NCI-H2029 (cell line): ENCODE results near the gene CDC34.

Experiments used
- DNase-seq: peaks from one replicate; lab custom pipeline; 2025; lab: John Stamatoyannopoulos, UW

The CDC34 gene

GRCh38 chr19:522726-523125 lies 8.8 kb upstream of the CDC34 start:
- DNase-seq, result no peak

- DNase-seq, result no peak
Measured at GRCh38 chr19:524062-524674, 7.4 kb upstream of the CDC34 start.

GRCh38 chr19:525029-525428 lies 6.5 kb upstream of the CDC34 start:
- no peak for DNase-seq

- DNase-seq, result no peak
Measured at GRCh38 chr19:525857-526419, 5.6 kb upstream of the CDC34 start.

- DNase-seq, result no peak
Measured at GRCh38 chr19:530134-531008, 1.2 kb upstream of the CDC34 start.

DNA sequence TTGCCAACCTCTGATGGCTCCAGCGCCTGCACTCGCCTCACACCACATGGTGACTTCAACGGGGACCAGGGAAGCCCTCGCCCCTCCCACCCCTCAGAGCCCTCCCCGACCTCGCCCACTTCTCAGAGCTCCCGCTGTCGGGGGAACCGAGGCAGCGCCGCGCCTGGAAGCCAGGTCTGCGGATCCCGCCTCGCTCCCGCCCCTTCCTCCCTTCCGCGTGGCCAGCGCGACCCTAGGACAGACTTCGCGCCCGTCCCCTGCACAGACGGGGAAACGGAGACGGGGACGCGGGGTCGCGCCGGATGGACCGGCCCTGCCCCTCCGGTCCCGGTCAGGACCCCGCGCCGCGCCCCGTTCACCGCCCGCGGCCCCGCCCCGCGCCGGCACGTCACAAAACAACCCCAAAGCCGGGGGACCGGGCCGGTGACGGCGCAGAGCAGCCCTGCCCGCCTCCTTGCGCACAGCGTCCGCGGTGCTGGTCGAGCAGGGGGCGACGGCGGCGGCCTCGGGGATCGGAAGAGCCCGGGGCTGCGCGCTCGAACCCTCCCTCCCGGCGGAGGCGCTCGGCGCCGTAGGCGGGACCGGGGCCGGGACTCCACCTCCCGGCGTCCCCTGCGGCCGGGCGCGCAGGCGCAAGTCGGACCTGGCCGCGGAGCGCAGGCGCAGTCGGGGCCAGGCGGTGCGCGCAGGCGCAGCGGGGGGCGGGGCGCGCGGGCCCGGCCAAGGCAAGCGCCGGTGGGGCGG lies 379 bp upstream of the CDC34 start:
- peak; percentile 79 for DNase-seq

DNA sequence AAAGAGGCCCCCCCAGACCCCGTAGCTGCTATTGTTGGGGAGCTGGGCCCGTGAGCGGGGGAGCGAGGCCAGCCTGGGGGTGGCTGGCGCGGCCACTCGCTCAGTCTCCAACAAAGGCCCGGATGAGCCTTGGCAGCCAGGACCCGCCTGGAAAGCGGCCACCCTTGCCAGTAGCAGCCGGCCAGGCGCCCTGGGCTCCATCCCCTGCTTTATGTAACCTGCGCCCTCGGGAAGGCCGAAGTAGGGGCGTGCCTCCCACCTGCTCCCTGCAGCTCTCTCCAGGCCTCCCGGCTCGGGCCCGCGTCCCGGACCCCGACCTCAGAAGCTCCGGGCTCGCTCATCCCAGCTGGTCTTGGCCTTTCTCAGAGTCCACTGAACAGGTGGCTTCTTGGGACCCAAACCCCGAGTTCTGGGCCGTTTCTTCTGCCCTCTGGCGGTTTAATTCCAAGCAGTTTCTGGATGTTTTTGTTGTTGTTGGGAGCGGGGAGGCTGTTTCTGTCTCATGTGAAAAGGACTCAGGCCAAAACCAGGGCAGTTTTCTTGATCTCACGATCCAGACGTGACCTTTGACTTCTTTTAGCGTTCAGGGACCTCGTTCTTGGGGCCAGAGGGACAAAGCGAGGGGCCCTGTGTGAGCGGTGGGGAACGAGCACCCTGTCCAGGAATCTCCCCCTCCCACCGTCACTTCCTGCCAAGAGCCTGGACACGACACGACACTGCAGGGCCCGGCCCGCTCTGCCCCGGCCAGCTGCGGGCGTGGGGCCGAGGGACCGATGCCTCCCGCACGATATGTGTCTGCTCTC lies 1.2 kb downstream of the CDC34 start:
- DNase-seq, result peak; percentile 61

- DNase-seq, result no peak
Measured at GRCh38 chr19:533364-534058, 2.0 kb downstream of the CDC34 start.

GRCh38 chr19:534088-534487 lies 2.5 kb downstream of the CDC34 start:
- no peak for DNase-seq

DNA sequence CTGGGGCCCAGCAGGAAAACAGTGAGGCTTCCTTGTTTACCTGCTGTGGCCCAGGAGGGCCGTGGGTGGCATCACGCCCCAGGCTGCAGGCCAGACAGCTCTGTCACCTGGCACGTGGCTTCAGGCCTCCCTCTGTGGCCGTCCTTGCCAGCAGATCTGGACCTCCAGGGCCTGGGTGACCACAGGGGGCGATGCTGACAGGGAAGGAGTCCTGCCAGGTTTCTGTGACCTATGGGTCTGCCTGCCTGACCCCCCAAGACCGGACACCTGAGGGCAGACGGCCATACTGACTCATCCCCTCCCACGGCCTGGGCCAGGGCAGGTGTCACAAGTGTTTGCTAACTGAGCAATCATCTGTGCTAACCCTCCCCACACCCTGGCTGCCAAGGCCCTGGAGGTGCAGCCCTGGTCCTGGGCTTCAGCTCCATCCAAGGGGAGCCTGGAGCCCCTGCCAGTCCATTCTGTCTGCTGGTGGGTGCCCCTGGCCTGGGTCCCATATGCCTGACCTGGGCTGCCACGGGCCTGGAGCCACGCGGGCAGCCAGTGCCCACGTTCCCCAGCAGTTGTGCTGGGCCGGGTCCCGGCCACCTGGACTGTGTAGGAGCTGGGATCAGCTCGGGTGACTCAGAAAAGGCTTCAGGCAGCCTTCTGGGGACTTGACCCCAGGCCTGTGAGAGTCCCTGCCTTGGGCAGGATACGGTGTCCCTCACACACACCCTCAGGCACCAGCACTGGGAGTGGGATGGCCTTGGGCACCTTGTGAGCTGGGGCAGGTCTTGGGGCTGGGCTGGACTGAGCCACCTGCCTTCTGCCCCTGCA lies 3.7 kb downstream of the CDC34 start:
- peak; percentile 41 for DNase-seq

GRCh38 chr19:536031-536880 lies 4.7 kb downstream of the CDC34 start:
- DNase-seq, result no peak

DNA sequence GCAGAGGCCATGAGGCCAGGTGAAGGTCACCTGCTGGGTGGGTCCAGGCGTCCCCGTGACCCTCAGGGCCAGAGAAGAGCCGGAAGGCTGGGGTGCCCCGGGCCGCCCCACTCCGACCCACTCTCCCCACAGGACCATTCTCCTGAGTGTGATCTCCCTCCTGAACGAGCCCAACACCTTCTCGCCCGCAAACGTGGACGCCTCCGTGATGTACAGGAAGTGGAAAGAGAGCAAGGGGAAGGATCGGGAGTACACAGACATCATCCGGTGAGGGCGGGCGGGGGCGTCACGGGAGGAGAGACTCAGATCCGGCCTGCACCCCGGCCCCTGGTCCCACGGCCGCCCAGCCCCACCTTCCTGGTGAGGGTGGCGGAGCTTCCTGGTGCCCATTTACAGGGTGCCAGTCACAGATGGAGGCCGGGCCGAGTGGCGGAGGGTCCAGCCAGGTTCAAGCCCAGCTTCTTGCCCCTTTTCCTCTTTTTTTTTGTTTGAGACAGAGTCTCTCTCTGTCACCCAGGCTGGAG lies 5.4 kb downstream of the CDC34 start:
- DNase-seq, result no peak

DNA sequence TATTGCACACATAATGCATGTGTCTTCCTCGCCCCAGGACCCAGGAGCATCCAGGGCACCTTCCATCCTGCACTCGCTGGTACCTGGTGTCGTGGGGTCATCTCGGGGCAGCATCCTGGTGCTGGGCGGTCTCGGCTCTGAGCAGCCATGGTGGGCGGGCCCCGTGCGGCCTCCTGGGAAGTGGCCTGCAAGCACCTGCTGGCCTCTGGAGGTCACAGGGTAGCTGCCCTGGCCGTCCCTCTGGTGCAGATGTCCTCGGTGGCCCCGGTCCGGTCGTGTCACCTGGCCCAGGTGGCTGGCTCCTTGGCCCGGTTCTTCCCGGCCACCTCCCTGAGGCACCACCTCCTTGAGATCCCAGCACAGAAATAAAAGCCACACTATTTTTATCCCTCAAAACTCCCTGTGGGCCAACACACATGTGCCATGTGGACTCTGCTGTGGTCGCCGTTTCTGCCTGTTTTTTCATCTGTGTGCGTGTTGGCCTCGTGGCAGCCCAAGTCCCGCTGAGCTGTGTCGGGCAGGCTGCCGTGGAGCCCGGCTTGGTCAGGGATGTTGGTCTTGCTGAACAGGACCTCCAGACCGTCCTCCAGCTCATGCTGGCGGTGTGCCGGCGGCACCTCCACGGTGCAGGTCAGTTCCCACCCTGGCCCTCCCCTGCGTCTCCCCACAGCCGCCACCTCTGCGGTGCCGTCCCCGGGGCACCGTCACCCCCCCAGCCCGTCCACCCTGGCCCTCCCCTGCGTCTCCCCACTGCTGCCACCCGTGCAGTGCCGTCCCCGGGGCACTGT lies 7.3 kb downstream of the CDC34 start:
- DNase-seq, result no peak

DNA sequence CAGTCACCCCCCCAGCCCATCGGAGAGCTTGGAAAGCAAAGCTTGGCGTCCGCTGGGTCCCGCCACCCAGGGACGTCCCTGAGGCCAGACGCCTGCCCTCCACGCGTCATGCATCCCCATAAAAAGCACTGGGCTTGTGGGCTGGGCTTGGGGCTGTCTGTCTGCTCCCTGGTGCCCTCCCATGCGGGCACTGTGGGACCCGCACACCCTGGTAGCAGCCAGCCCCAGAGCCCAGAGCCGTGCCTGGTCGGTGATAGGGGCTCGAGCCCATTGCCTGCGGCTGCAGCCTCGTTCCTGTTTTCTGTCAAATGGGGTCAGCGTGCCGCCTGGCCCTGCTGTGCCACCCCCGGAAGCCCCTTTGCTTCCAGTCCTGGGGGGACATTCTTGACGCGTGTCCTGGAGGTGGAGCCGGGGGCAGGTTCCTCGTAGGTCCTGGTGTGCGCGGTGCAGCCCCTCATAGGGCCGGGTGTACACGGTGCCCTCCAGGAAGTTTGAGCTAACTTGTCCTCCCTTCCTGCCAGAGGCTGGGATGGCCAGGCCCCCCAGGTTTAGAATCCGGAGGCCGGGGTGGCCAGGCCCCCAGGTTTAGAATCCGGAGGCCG lies 8.0 kb downstream of the CDC34 start:
- no peak for DNase-seq

DNA sequence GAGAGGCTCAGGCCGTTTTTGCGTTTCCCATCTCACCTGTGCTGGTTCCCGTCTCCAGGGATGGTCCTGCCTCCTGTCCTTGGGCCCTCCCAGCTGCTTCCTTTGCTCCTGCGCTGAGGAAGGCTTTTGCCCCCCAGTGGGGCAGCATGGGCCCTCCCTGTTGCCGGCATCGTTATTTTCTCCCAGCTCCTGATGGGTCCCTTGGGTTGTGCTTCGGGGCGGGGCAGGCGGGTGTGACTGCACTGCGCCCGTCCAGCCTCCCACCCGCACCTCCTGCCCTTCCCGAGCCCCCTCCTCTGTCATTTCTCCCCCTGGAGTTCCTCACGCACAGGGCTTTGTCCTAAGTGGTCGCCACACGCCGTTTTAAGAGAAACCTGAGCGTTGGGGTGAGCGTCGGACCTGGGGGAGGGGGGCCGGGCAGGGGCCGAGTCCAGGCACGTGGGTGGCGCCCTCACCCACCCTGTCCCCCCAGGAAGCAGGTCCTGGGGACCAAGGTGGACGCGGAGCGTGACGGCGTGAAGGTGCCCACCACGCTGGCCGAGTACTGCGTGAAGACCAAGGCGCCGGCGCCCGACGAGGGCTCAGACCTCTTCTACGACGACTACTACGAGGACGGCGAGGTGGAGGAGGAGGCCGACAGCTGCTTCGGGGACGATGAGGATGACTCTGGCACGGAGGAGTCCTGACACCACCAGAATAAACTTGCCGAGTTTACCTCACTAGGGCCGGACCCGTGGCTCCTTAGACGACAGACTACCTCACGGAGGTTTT lies 9.5 kb downstream of the CDC34 start:
- DNase-seq, result no peak

DNA sequence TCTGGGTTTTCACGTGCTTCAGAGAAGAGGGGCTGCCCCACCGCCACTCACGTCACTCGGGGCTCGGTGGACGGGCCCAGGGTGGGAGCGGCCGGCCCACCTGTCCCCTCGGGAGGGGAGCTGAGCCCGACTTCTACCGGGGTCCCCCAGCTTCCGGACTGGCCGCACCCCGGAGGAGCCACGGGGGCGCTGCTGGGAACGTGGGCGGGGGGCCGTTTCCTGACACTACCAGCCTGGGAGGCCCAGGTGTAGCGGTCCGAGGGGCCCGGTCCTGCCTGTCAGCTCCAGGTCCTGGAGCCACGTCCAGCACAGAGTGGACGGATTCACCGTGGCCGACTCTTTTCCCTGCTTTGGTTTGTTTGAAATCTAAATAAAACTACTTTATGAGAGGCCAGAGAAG lies 10.1 kb downstream of the CDC34 start:
- no peak for DNase-seq
